GM12878 (cell line): ENCODE measurements around the gene IP6K3. TPM values are rescaled to one million over a fixed set of nuclear protein-coding genes. Genes with fewer than 3 reads are reported as not detected.

Experiments used
- ATAC-seq: fragments of 200-7000 bp; cut with Tn5 transposase; 3 replicates; pipeline ENCODE4 v1.9.1; 2020; ENCODE audit warnings: mild to moderate bottlenecking, moderate library complexity
- BruUV-seq: library from RNA; stranded (reverse); fragments of 400-500 nt; replicated peaks from 2 replicates; lab custom pipeline; 2021; lab: Mats Ljungman, UMichigan
- CTCF ChIA-PET: fragments of 300-600 bp; sonication (Branson Sonifier 250); formaldehyde crosslinking; extraction: SDS; loops from one replicate; lab custom pipeline; 2021; ENCODE audit warnings: inconsistent platforms; lab: Yijun Ruan, JAX
- POLR2A ChIA-PET: fragments of 350-600 bp; formaldehyde crosslinking; extraction: SDS; loops from one replicate; lab custom pipeline; 2021; ENCODE audit warnings: inconsistent platforms; lab: Charles Lee
- RAD21 ChIA-PET: fragments of 300-600 bp; sonication (Branson Sonifier 250); formaldehyde crosslinking; loops from one replicate; lab custom pipeline; 2023; ENCODE audit warnings: antibody characterized with exemption; ENCODE audit not compliant: unreplicated experiment; lab: Charles Lee
- SMC1A ChIA-PET: fragments of 300-600 bp; sonication (Branson Sonifier 250); formaldehyde crosslinking; loops from one replicate; lab custom pipeline; 2023; ENCODE audit not compliant: unreplicated experiment, uncharacterized antibody; lab: Charles Lee
- DNase-seq: peaks from one replicate; pipeline ENCODE4 v3.0.0-alpha.2; 2011; ENCODE audit warnings: low read depth, low spot score
- FAIRE-seq: peaks from 3 replicates; lab custom pipeline; 2011; peaks lifted over from hg19 to GRCh38; lab: Jason Lieb, UNC
- H2AFZ ChIP-seq: 2 replicates; pipeline ENCODE4 v1.6.0; 2011; ENCODE audit warnings: low read depth, low read length, control low read depth; ENCODE audit not compliant: control insufficient read depth
- H3K27ac ChIP-seq: 2 replicates; pipeline ENCODE4 v1.5.1; 2011; ENCODE audit warnings: control low read depth; ENCODE audit not compliant: control insufficient read depth, insufficient read depth
- H3K27me3 ChIP-seq, 2 experiments: replicated peaks in 1 of 2; 2 replicates each; pipeline versions ENCODE4 v1.6.0 to v1.6.1; 2011; ENCODE audit warnings: low read length in 1 of 2; ENCODE audit not compliant: control insufficient read depth in 2 of 2, insufficient read depth in 2 of 2
- H3K36me3 ChIP-seq, 2 experiments: 2 replicates each; pipeline ENCODE4 v1.5.1; 2011; ENCODE audit warnings: low read length in 1 of 2; ENCODE audit not compliant: control insufficient read depth in 2 of 2, insufficient read depth in 2 of 2
- H3K4me1 ChIP-seq: 2 replicates; pipeline ENCODE4 v1.6.1; 2011; ENCODE audit warnings: mild to moderate bottlenecking, low read length, moderate library complexity, mixed read lengths; ENCODE audit not compliant: control insufficient read depth, insufficient read depth
- H3K4me2 ChIP-seq: 2 replicates; pipeline ENCODE4 v1.6.0; 2011; ENCODE audit warnings: control low read depth; ENCODE audit not compliant: control insufficient read depth, insufficient read depth
- H3K4me3 ChIP-seq: fragments of 200-600 bp; sonication (generic); 2 replicates; pipeline ENCODE4 v1.5.1; 2016
- H3K79me2 ChIP-seq: 2 replicates; pipeline ENCODE4 v1.6.0; 2011; ENCODE audit warnings: low read length; ENCODE audit not compliant: control insufficient read depth, insufficient read depth
- H3K9ac ChIP-seq: 2 replicates; pipeline ENCODE4 v1.8.0; 2011; ENCODE audit warnings: low read length, control low read depth, mixed read lengths; ENCODE audit not compliant: control insufficient read depth, insufficient read depth
- H3K9me3 ChIP-seq: replicated peaks from 3 replicates; pipeline ENCODE4 v1.5.1; 2011; ENCODE audit warnings: mild to moderate bottlenecking, low read length; ENCODE audit not compliant: control insufficient read depth, insufficient read depth
- H4K20me1 ChIP-seq: 2 replicates; pipeline ENCODE4 v1.6.0; 2011; ENCODE audit not compliant: control insufficient read depth, insufficient read depth
- MEF2B ChIP-seq: fragments of 450-650 bp; IDR thresholded peaks from 2 replicates; pipeline ENCODE4 v1.6.1; 2018; ENCODE audit warnings: mild to moderate bottlenecking, moderate library complexity; ENCODE audit not compliant: partially characterized antibody, poor library complexity, severe bottlenecking
- POLR2A ChIP-seq: IDR thresholded peaks from 2 replicates; pipeline ENCODE4 v1.6.1; 2011; ENCODE audit warnings: low read depth, mild to moderate bottlenecking, low read length
- YBX1 ChIP-seq: fragments of 450-650 bp; IDR thresholded peaks from 2 replicates; pipeline ENCODE4 v1.6.1; 2016; ENCODE audit warnings: antibody characterized with exemption
- WGBS: methylation state at CpG from one replicate; pipeline ENCODE4 v1.1.6; 2016; ENCODE audit warnings: low lambda C conversion rate; ENCODE audit not compliant: insufficient replicate concordance, insufficient coverage; ENCODE audit errors: missing lambda C conversion rate; 5-methylcytosine and 5-hydroxymethylcytosine counted together
- in situ Hi-C: fragments of 300-500 bp; cut with MboI; formaldehyde crosslinking; loops from 9 replicates; pipeline ENCODE4 v1.14.3; 2018; ENCODE audit warnings: mixed read lengths
- intact Hi-C: fragments of 100-400 bp; cut with micrococcal nuclease; formaldehyde crosslinking; loops from one replicate; pipeline ENCODE4 v1.14.2; 2022; ENCODE audit not compliant: unreplicated experiment
- polyA plus RNA-seq, 11 experiments: library from polyadenylated mRNA; depleted of rRNA in 4 of 11; unstranded in 6 of 11; stranded (reverse) in 5 of 11; fragments of >200 nt; fragmentation: Nextera tagmentation in 4 of 11; fragmentation: Illumina TruSeq in 1 of 11; extraction: Ambion mirVana in 4 of 11; extraction: Trizol in 1 of 11; gene quantifications; 1 replicate in 1 of 11; 2 replicates in 10 of 11; pipeline versions ENCODE4 v1.2.1 to v1.2.3, GENCODE V29; 2011 to 2016; ENCODE audit warnings: inconsistent platforms in 2 of 11, missing spikeins in 2 of 11, low read depth in 1 of 11
- total RNA-seq, 4 experiments: library from RNA; depleted of rRNA in 3 of 4; stranded (reverse); fragments of >200 nt in 3 of 4; fragmentation: Illumina TruSeq in 1 of 4; extraction: Trizol in 1 of 4; gene quantifications; 2 replicates each; pipeline versions ENCODE4 v1.2.1 to v1.2.3, GENCODE V29; 2013 to 2021
- TF ChIP-seq, protein P1 (sequence below): fragments of 450-650 bp; IDR thresholded peaks from 2 replicates; pipeline ENCODE4 v1.6.1; 2016; ENCODE audit warnings: mild to moderate bottlenecking
- TF ChIP-seq, protein P2 (sequence below): IDR thresholded peaks from 2 replicates; pipeline ENCODE4 v1.6.1; 2011; ENCODE audit warnings: borderline replicate concordance, low read depth, mild to moderate bottlenecking, moderate library complexity, low read length; ENCODE audit not compliant: insufficient read depth, poor library complexity, severe bottlenecking

Gene IP6K3
- total and polyA plus RNA-seq, 10 of the 15 experiments (the other 5 are each of a cell fraction or from before 2014, with no cell fraction given), result 0.02 to 0.15 (median 0.09) TPM; not detected in 7

DNA sequence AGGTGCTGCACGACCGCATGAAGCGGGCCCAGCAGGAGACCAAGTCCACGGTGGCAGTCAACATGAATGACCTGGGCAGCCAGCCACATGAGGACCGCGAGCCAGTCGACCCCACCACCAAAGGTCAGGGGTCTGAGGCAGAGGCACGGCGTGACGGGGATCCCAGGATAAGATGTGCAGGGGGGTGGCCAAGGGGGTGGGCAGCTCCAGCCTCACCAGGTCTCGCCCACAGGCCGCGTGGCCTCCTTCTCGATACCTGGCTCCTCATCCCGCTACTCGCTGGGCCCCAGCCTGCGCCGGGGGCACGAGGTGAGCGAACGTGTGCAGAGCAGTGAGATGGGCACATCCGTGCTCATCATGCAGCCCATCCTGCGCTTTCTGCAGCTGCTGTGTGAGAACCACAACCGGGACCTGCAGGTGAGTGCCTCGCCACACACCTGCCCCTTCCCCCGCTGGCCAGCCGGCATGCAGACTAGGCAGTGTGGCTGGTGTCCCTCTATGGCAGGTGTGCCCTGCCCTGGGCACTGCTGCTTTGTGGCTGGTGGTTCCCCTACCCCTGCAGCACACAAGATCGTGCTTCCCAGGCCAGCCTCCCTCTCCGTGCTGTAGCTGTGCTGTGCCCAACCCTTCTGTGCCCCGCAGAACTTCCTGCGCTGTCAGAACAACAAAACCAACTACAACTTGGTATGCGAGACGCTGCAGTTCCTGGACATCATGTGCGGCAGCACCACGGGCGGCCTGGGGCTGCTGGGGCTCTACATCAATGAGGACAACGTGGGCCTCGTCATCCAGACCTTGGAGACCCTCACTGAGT is 61.1 kb downstream of the IP6K3 start:
- ChIA-PET CTCF (no interaction called here), RAD21 (no interaction called here), SMC1A (interaction anchor here (1.0 kb wide), 1 partner anchor 58 kb away, joined by 3 read pairs; no protein-coding TSS in a partner anchor), POLR2A (no interaction called here)
- Histone ChIP-seq H3K9me3 (no peaks in the 10 kb centered on the region), H3K36me3 (peaks cover 7 to 49% of the 10 kb centered on the region in 2 experiments; a peak in 3 of 4 replicates), H3K4me1 (no peaks in the 10 kb centered on the region), H4K20me1 (no peaks in the 10 kb centered on the region), H3K9ac (no peak overlapping the region), H3K27me3 (no peaks in the 10 kb centered on the region), H2AFZ (no peak overlapping the region), H3K79me2 (no peaks in the 10 kb centered on the region), H3K4me3 (no peak overlapping the region), H3K4me2 (no peak overlapping the region), H3K27ac (no peak overlapping the region)
- in situ Hi-C loops, result no loop called here
- DNase-seq (no peak), FAIRE-seq (no peak), ATAC-seq (no peak)
- intact Hi-C loops, result no loop called here
- BruUV-seq, result TSS peak; percentile 49
- TF ChIP-seq MEF2B (no peak), YBX1 (no peak), POLR2A (peak; percentile 35; the same call in 1 of the 2 replicates)
- TF ChIP-seq, protein P1, sequence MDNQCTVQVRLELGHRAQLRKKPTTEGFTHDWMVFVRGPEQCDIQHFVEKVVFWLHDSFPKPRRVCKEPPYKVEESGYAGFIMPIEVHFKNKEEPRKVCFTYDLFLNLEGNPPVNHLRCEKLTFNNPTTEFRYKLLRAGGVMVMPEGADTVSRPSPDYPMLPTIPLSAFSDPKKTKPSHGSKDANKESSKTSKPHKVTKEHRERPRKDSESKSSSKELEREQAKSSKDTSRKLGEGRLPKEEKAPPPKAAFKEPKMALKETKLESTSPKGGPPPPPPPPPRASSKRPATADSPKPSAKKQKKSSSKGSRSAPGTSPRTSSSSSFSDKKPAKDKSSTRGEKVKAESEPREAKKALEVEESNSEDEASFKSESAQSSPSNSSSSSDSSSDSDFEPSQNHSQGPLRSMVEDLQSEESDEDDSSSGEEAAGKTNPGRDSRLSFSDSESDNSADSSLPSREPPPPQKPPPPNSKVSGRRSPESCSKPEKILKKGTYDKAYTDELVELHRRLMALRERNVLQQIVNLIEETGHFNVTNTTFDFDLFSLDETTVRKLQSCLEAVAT, result no peak
- TF ChIP-seq, protein P2, sequence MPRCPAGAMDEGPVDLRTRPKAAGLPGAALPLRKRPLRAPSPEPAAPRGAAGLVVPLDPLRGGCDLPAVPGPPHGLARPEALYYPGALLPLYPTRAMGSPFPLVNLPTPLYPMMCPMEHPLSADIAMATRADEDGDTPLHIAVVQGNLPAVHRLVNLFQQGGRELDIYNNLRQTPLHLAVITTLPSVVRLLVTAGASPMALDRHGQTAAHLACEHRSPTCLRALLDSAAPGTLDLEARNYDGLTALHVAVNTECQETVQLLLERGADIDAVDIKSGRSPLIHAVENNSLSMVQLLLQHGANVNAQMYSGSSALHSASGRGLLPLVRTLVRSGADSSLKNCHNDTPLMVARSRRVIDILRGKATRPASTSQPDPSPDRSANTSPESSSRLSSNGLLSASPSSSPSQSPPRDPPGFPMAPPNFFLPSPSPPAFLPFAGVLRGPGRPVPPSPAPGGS, result peak; percentile 51
- 94% methylated on average over 37 of the region's 38 CpGs for WGBS
